H9 (cell line): ENCODE data around the gene PCDH9. TPM values are rescaled to one million over a fixed set of nuclear protein-coding genes. Genes with fewer than 3 reads are reported as not detected.

ENCODE experiments used
- DNase-seq: peaks from one replicate; pipeline ENCODE4 v3.0.0-alpha.2; 2017
- H2AFZ ChIP-seq: one replicate; pipeline ENCODE4 v1.6.1; 2013; ENCODE audit warnings: mild to moderate bottlenecking, low read length, control low read depth, moderate library complexity
- H2AK5ac ChIP-seq: 2 replicates; pipeline ENCODE4 v1.6.1; 2013; ENCODE audit warnings: low read length, control low read depth, mixed read lengths; ENCODE audit not compliant: insufficient read length
- H2BK120ac ChIP-seq: one replicate; pipeline ENCODE4 v1.6.1; 2013; ENCODE audit warnings: low read depth, mild to moderate bottlenecking, low read length, control low read depth, inconsistent platforms; ENCODE audit not compliant: poor library complexity, severe bottlenecking
- H2BK12ac ChIP-seq: 2 replicates; pipeline ENCODE4 v1.6.1; 2013; ENCODE audit warnings: low read length, control low read depth, mixed read lengths, low read depth; ENCODE audit not compliant: insufficient read length
- H2BK15ac ChIP-seq: 2 replicates; pipeline ENCODE4 v1.6.1; 2013; ENCODE audit warnings: low read depth, low read length, control low read depth
- H2BK20ac ChIP-seq: one replicate; pipeline ENCODE4 v1.6.1; 2013; ENCODE audit warnings: low read depth, mild to moderate bottlenecking, low read length, control low read depth, inconsistent platforms; ENCODE audit not compliant: poor library complexity, severe bottlenecking
- H2BK5ac ChIP-seq: 2 replicates; pipeline ENCODE4 v1.6.1; 2013; ENCODE audit warnings: low read length, control low read depth, mixed read lengths; ENCODE audit not compliant: insufficient read length
- H3K14ac ChIP-seq: 2 replicates; pipeline ENCODE4 v1.6.1; 2013; ENCODE audit warnings: low read length, control low read depth; ENCODE audit not compliant: insufficient read depth
- H3K18ac ChIP-seq: 2 replicates; pipeline ENCODE4 v1.6.1; 2013; ENCODE audit warnings: low read depth, mild to moderate bottlenecking, mixed read lengths, low read length, control low read depth; ENCODE audit not compliant: insufficient read length
- H3K23ac ChIP-seq: 2 replicates; pipeline ENCODE4 v1.6.1; 2013; ENCODE audit warnings: low read length, control low read depth, mixed read lengths, low read depth; ENCODE audit not compliant: insufficient read length
- H3K23me2 ChIP-seq: 2 replicates; pipeline ENCODE4 v1.6.1; 2013; ENCODE audit warnings: low read depth, mild to moderate bottlenecking, mixed read lengths, low read length, control low read depth; ENCODE audit not compliant: insufficient read length, poor library complexity, severe bottlenecking
- H3K27ac ChIP-seq: 2 replicates; pipeline ENCODE4 v1.5.1; 2013; ENCODE audit warnings: low read length, control low read depth, mixed read lengths, low read depth; ENCODE audit not compliant: insufficient read length
- H3K27me3 ChIP-seq: 2 replicates; pipeline ENCODE4 v1.6.1; 2013; ENCODE audit warnings: low read length, control low read depth, inconsistent platforms; ENCODE audit not compliant: insufficient read depth
- H3K4ac ChIP-seq: 2 replicates; pipeline ENCODE4 v1.6.1; 2013; ENCODE audit warnings: low read depth, mild to moderate bottlenecking, control low read depth, inconsistent platforms, low read length, moderate library complexity
- H3K4me1 ChIP-seq: 2 replicates; pipeline ENCODE4 v1.6.1; 2013; ENCODE audit warnings: low read length, control low read depth, inconsistent platforms; ENCODE audit not compliant: insufficient read depth
- H3K4me2 ChIP-seq: 2 replicates; pipeline ENCODE4 v1.6.1; 2013; ENCODE audit warnings: low read length, control low read depth, mixed read lengths; ENCODE audit not compliant: insufficient read length, insufficient read depth
- H3K56ac ChIP-seq: 2 replicates; pipeline ENCODE4 v1.6.1; 2013; ENCODE audit warnings: low read depth, mild to moderate bottlenecking, mixed read lengths, low read length, control low read depth; ENCODE audit not compliant: insufficient read length
- H3K79me1 ChIP-seq: 2 replicates; pipeline ENCODE4 v1.6.1; 2013; ENCODE audit warnings: low read depth, mild to moderate bottlenecking, moderate library complexity, low read length, control low read depth, inconsistent platforms; ENCODE audit not compliant: insufficient read depth, poor library complexity, severe bottlenecking
- H3K79me2 ChIP-seq: 2 replicates; pipeline ENCODE4 v1.6.1; 2013; ENCODE audit warnings: low read length, control low read depth, inconsistent platforms; ENCODE audit not compliant: insufficient read depth
- H3K9ac ChIP-seq: 2 replicates; pipeline ENCODE4 v1.6.1; 2013; ENCODE audit warnings: low read length, control low read depth, mixed read lengths; ENCODE audit not compliant: insufficient read length; ENCODE audit errors: extremely low read depth
- H3K9me3 ChIP-seq: one replicate; pipeline ENCODE4 v1.6.1; 2013; ENCODE audit warnings: low read depth, low read length, inconsistent platforms; ENCODE audit not compliant: control insufficient read depth
- H3T11ph ChIP-seq: one replicate; pipeline ENCODE4 v1.6.1; 2013; ENCODE audit warnings: mild to moderate bottlenecking, low read length, control low read depth, inconsistent platforms
- H4K20me1 ChIP-seq: one replicate; pipeline ENCODE4 v1.6.1; 2013; ENCODE audit not compliant: control insufficient read depth, insufficient read length, insufficient read depth
- H4K5ac ChIP-seq: 2 replicates; pipeline ENCODE4 v1.6.1; 2013; ENCODE audit warnings: low read depth, mild to moderate bottlenecking, mixed read lengths, low read length, control low read depth; ENCODE audit not compliant: insufficient read length
- H4K8ac ChIP-seq: replicated peaks from 2 replicates; pipeline ENCODE4 v1.6.1; 2013; ENCODE audit warnings: low read length, control low read depth, mixed read lengths, low read depth; ENCODE audit not compliant: insufficient read length
- H4K91ac ChIP-seq: 2 replicates; pipeline ENCODE4 v1.6.1; 2013; ENCODE audit warnings: low read depth, mild to moderate bottlenecking, moderate library complexity, mixed read lengths, low read length, control low read depth; ENCODE audit not compliant: insufficient read length
- H3K27ac Mint-ChIP-seq, 3 experiments: 2 replicates in 2 of 3; 3 replicates in 1 of 3; pipeline ENCODE4 v1.8.0; 2020 to 2021; ENCODE audit warnings: mixed read lengths in 3 of 3, mild to moderate bottlenecking in 1 of 3, moderate library complexity in 1 of 3
- H3K27me3 Mint-ChIP-seq: 2 replicates; pipeline ENCODE4 v1.8.0; 2021; ENCODE audit warnings: low read depth, mild to moderate bottlenecking, moderate library complexity, mixed read lengths
- H3K36me3 Mint-ChIP-seq, 3 experiments: 2 replicates in 2 of 3; 3 replicates in 1 of 3; pipeline ENCODE4 v1.8.0; 2020 to 2021; ENCODE audit warnings: low read depth in 3 of 3, mixed read lengths in 3 of 3; ENCODE audit not compliant: insufficient read depth in 1 of 3
- H3K4me1 Mint-ChIP-seq, 2 experiments: 2 replicates each; pipeline ENCODE4 v1.8.0; 2020; ENCODE audit warnings: mixed read lengths in 2 of 2
- H3K4me3 Mint-ChIP-seq, 2 experiments: 2 replicates in 1 of 2; 3 replicates in 1 of 2; pipeline ENCODE4 v1.8.0; 2020 to 2021; ENCODE audit warnings: mild to moderate bottlenecking in 2 of 2, mixed read lengths in 2 of 2, moderate library complexity in 1 of 2
- H3K9me3 Mint-ChIP-seq, 2 experiments: 2 replicates in 1 of 2; 3 replicates in 1 of 2; pipeline ENCODE4 v1.8.0; 2020; ENCODE audit warnings: mild to moderate bottlenecking in 2 of 2, mixed read lengths in 2 of 2, moderate library complexity in 1 of 2
- total RNA-seq: library from RNA; stranded (reverse); gene quantifications from 2 replicates; pipeline ENCODE4 v1.2.1, GENCODE V29; 2021
- TF ChIP-seq, protein P1 (sequence below): fragments of 200-600 bp; sonication (generic); conservative IDR thresholded peaks from 3 replicates; pipeline ENCODE4 v1.8.0; 2021; ENCODE audit warnings: antibody characterized with exemption, mild to moderate bottlenecking

PCDH9 gene
- total RNA-seq, 1 experiment from 2014 or later = 0.11 TPM

DNA sequence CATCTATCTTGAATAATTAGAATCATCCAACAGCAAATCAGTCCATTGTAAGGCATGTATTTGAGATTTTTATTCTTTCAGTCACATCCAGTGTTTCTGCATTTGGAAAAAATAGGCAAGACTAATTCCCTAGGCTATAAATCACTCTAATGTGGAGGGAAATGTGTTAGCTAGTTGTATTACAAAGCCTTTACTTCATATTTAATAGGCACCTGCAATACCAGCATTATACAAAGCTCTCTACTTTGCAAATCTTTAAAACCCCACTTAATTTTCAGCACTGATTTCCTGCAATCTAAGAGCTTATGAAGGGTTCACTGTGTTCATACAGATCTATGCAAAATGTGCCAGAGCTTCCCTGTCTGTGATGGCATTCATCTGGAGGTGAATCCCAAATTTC is 12.3 kb downstream of the PCDH9 start:
- Histone ChIP-seq H3K27ac (no peak overlapping the region), H3K79me1 (no peaks in the 10 kb centered on the region), H2AK5ac (no peak overlapping the region)

More for the DNA sequence above, 12.3 kb downstream of the PCDH9 start:
- Histone ChIP-seq H2BK5ac (no peak overlapping the region), H4K5ac (no peak overlapping the region), H4K20me1 (no peaks in the 10 kb centered on the region), H2BK15ac (no peak overlapping the region), H3K27me3 (no peaks in the 10 kb centered on the region), H3K4me1 (no peaks in the 10 kb centered on the region), H3K9me3 (no peaks in the 10 kb centered on the region), H3K4ac (no peak overlapping the region), H2BK120ac (no peak overlapping the region), H3T11ph (no peak overlapping the region), H4K91ac (no peak overlapping the region), H3K9ac (no peak overlapping the region), H3K79me2 (no peaks in the 10 kb centered on the region), H3K4me2 (no peak overlapping the region), H3K23ac (no peak overlapping the region), H2BK20ac (no peak overlapping the region), H3K18ac (no peak overlapping the region), H4K8ac (no peak overlapping the region), H3K23me2 (no peaks in the 10 kb centered on the region), H2AFZ (no peak overlapping the region), H3K56ac (no peak overlapping the region), H2BK12ac (no peak overlapping the region), H3K14ac (no peak overlapping the region)
- Mint-ChIP-seq H3K27ac (no peak overlapping the region), H3K36me3 (no peaks in the 10 kb centered on the region), H3K4me3 (no peak overlapping the region), H3K27me3 (no peaks in the 10 kb centered on the region), H3K4me1 (peaks cover 0 to 5% of the 10 kb centered on the region in 2 experiments; a peak in 2 of 4 replicates), H3K9me3 (no peaks in the 10 kb centered on the region)
- TF ChIP-seq, protein P1, sequence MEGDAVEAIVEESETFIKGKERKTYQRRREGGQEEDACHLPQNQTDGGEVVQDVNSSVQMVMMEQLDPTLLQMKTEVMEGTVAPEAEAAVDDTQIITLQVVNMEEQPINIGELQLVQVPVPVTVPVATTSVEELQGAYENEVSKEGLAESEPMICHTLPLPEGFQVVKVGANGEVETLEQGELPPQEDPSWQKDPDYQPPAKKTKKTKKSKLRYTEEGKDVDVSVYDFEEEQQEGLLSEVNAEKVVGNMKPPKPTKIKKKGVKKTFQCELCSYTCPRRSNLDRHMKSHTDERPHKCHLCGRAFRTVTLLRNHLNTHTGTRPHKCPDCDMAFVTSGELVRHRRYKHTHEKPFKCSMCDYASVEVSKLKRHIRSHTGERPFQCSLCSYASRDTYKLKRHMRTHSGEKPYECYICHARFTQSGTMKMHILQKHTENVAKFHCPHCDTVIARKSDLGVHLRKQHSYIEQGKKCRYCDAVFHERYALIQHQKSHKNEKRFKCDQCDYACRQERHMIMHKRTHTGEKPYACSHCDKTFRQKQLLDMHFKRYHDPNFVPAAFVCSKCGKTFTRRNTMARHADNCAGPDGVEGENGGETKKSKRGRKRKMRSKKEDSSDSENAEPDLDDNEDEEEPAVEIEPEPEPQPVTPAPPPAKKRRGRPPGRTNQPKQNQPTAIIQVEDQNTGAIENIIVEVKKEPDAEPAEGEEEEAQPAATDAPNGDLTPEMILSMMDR = no peak
- DNase-seq = no peak
